ENCODE data around the gene MTNR1A.

DNA sequence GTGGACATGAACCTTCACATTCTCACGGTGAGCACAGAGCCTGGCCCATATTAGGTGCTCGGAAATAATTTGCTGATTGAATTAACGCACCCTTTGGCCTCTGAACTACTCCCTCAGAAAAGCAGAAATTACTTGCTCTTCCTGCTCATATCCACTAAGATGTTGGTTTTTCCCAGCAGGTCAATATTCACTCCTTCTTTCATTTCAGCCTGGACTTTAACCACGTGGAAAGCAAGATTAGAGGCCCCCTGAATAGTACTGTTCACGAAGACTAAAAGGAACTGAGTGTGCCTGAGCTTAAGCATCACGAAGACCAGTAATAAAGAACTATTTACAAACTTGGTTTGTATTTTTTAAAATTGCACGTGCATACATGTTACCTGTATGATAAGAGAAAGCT lies 9.9 kb downstream of the MTNR1A start:
- TF ChIP-seq POLR2A (IDR thresholded peaks at IDR 0.05; ENCODE audit: low read depth, low read length) = no peak
- TF ChIP-seq, protein P1, sequence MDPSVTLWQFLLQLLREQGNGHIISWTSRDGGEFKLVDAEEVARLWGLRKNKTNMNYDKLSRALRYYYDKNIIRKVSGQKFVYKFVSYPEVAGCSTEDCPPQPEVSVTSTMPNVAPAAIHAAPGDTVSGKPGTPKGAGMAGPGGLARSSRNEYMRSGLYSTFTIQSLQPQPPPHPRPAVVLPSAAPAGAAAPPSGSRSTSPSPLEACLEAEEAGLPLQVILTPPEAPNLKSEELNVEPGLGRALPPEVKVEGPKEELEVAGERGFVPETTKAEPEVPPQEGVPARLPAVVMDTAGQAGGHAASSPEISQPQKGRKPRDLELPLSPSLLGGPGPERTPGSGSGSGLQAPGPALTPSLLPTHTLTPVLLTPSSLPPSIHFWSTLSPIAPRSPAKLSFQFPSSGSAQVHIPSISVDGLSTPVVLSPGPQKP (IDR thresholded peaks at IDR 0.05; ENCODE audit: borderline replicate concordance, low read depth, low read length) = no peak
- TF ChIP-seq, protein P2, sequence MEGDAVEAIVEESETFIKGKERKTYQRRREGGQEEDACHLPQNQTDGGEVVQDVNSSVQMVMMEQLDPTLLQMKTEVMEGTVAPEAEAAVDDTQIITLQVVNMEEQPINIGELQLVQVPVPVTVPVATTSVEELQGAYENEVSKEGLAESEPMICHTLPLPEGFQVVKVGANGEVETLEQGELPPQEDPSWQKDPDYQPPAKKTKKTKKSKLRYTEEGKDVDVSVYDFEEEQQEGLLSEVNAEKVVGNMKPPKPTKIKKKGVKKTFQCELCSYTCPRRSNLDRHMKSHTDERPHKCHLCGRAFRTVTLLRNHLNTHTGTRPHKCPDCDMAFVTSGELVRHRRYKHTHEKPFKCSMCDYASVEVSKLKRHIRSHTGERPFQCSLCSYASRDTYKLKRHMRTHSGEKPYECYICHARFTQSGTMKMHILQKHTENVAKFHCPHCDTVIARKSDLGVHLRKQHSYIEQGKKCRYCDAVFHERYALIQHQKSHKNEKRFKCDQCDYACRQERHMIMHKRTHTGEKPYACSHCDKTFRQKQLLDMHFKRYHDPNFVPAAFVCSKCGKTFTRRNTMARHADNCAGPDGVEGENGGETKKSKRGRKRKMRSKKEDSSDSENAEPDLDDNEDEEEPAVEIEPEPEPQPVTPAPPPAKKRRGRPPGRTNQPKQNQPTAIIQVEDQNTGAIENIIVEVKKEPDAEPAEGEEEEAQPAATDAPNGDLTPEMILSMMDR (conservative IDR thresholded peaks at IDR 0.05; ENCODE audit: low read depth, low read length) = no peak
- no peak for TF ChIP-seq SMC3 (IDR thresholded peaks at IDR 0.05; ENCODE audit: low read depth, low read length)
- TF ChIP-seq CEBPB (IDR thresholded peaks at IDR 0.05; ENCODE audit: low read depth, low read length) = no peak

Data from IMR-90 (cell line).